ENCODE results near the gene TRIM40. TPM values are rescaled to one million over a fixed set of nuclear protein-coding genes. Genes with fewer than 3 reads are reported as not detected.

Gene TRIM40
- total RNA-seq, 1 donor from 2014 or later, result not detected

- peaks cover 3% of the 10 kb centered on the region for H3K9me3 ChIP-seq (ENCODE audit: insufficient read depth, low read depth, low read length)
- TF ChIP-seq, protein P1, sequence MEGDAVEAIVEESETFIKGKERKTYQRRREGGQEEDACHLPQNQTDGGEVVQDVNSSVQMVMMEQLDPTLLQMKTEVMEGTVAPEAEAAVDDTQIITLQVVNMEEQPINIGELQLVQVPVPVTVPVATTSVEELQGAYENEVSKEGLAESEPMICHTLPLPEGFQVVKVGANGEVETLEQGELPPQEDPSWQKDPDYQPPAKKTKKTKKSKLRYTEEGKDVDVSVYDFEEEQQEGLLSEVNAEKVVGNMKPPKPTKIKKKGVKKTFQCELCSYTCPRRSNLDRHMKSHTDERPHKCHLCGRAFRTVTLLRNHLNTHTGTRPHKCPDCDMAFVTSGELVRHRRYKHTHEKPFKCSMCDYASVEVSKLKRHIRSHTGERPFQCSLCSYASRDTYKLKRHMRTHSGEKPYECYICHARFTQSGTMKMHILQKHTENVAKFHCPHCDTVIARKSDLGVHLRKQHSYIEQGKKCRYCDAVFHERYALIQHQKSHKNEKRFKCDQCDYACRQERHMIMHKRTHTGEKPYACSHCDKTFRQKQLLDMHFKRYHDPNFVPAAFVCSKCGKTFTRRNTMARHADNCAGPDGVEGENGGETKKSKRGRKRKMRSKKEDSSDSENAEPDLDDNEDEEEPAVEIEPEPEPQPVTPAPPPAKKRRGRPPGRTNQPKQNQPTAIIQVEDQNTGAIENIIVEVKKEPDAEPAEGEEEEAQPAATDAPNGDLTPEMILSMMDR (IDR thresholded peaks at IDR 0.05; ENCODE audit: insufficient read depth, low read depth, low read length), result no peak
- TF ChIP-seq EZH2 (IDR thresholded peaks at IDR 0.05; ENCODE audit: insufficient read depth, low read length), result no peak
- H3K9ac ChIP-seq (ENCODE audit: low read length), result no peak overlapping the region
- no peak overlapping the region for H2AFZ ChIP-seq (ENCODE audit: low read depth, low read length)
- Mint-ChIP-seq H3K36me3 (ENCODE audit: low read depth, unreplicated experiment) (no peaks in the 10 kb centered on the region), H3K4me1 (ENCODE audit: low read depth, unreplicated experiment) (peaks cover 7% of the 10 kb centered on the region), H3K4me3 (ENCODE audit: unreplicated experiment) (no peak overlapping the region), H3K9me3 (ENCODE audit: unreplicated experiment) (no peaks in the 10 kb centered on the region), H3K27me3 (ENCODE audit: low read depth, unreplicated experiment) (peaks cover 70% of the 10 kb centered on the region), H3K27ac (ENCODE audit: unreplicated experiment) (no peak overlapping the region)
- no peak overlapping the region for H3K4me2 ChIP-seq (ENCODE audit: low read length)
- no peak overlapping the region for H3K4me3 ChIP-seq (ENCODE audit: insufficient read depth, low read depth, low read length)
- H3K27ac ChIP-seq (ENCODE audit: low read depth, low read length), result no peak overlapping the region
- H4K20me1 ChIP-seq (ENCODE audit: insufficient read depth, low read length), result no peaks in the 10 kb centered on the region
- FAIRE-seq, result no peak
- H3K36me3 ChIP-seq (ENCODE audit: insufficient read depth, low read length), result no peaks in the 10 kb centered on the region
- peaks cover 7% of the 10 kb centered on the region for H3K4me1 ChIP-seq (ENCODE audit: insufficient read depth, low read length)
- H3K79me2 ChIP-seq (ENCODE audit: insufficient read depth, low read length), result no peaks in the 10 kb centered on the region
- H3K27me3 ChIP-seq (ENCODE audit: insufficient read depth, low read length), result peaks cover 61% of the 10 kb centered on the region
- no peak for DNase-seq (ENCODE audit: low read depth)
Measured at GRCh38 chr6:30097902-30098768, 37.8 kb upstream of the TRIM40 start.

DNA sequence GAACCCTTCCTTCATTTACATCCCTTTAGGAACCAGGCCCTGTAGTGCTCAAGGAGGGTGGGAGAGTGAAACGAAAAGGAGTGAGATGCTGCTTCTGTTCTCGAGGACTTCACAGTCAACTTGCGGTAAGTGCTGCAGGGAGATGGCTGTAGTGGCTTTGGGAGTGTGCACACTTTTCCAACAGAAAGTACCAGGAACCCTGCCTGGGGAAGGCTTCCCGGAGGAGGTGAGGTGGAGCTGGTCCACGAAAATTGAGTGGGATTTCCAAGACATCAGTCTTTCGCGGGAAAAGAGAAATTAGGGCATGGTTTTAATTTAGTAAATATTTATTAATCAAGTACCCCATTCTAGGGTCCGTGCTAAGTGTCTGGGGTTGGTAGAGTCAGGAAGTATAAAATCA, 35.8 kb upstream of the TRIM40 start:
- Histone ChIP-seq H2AFZ (ENCODE audit: low read depth, low read length) (no peak overlapping the region), H3K9ac (ENCODE audit: low read length) (no peak overlapping the region), H3K79me2 (ENCODE audit: insufficient read depth, low read length) (no peaks in the 10 kb centered on the region), H3K4me3 (ENCODE audit: insufficient read depth, low read depth, low read length) (no peak overlapping the region), H3K4me2 (ENCODE audit: low read length) (peak overlapping the region; percentile 87), H3K4me1 (ENCODE audit: insufficient read depth, low read length) (peaks cover 13% of the 10 kb centered on the region), H3K9me3 (ENCODE audit: insufficient read depth, low read depth, low read length) (peaks cover 3% of the 10 kb centered on the region), H3K36me3 (ENCODE audit: insufficient read depth, low read length) (no peaks in the 10 kb centered on the region), H3K27me3 (ENCODE audit: insufficient read depth, low read length) (peaks cover 69% of the 10 kb centered on the region), H3K27ac (ENCODE audit: low read depth, low read length) (no peak overlapping the region), H4K20me1 (ENCODE audit: insufficient read depth, low read length) (no peaks in the 10 kb centered on the region)
- Mint-ChIP-seq H3K4me3 (ENCODE audit: unreplicated experiment) (no peak overlapping the region), H3K4me1 (ENCODE audit: low read depth, unreplicated experiment) (peaks cover 7% of the 10 kb centered on the region), H3K27ac (ENCODE audit: unreplicated experiment) (no peak overlapping the region), H3K9me3 (ENCODE audit: unreplicated experiment) (no peaks in the 10 kb centered on the region), H3K27me3 (ENCODE audit: low read depth, unreplicated experiment) (peaks cover 74% of the 10 kb centered on the region), H3K36me3 (ENCODE audit: low read depth, unreplicated experiment) (no peaks in the 10 kb centered on the region)
- FAIRE-seq, result no peak
- DNase-seq (ENCODE audit: low read depth), result no peak
- TF ChIP-seq, protein P1 (IDR thresholded peaks at IDR 0.05; ENCODE audit: insufficient read depth, low read depth, low read length), result no peak
- no peak for TF ChIP-seq EZH2 (IDR thresholded peaks at IDR 0.05; ENCODE audit: insufficient read depth, low read length)

Measured in astrocyte (in vitro differentiated cells and primary cell).